Fibroblast of lung (primary cell): ENCODE data around the gene MYBPC1. TPM values are rescaled to one million over a fixed set of nuclear protein-coding genes. Genes with fewer than 3 reads are reported as not detected.

Source experiments
- DNase-seq, 2 donors: peaks; one replicate each; pipeline versions ENCODE4 v3.0.0 to v3.0.0-alpha.2; 2010; ENCODE audit warnings: low read depth in 2 of 2
- H2AFZ ChIP-seq: 2 replicates; pipeline ENCODE4 v1.5.1; 2012; ENCODE audit warnings: low read length, control low read depth, inconsistent platforms
- H3K27ac ChIP-seq: 2 replicates; pipeline ENCODE4 v1.5.1; 2011; ENCODE audit warnings: low read length, control low read depth; ENCODE audit not compliant: insufficient read depth
- H3K27me3 ChIP-seq: 2 replicates; pipeline ENCODE4 v1.5.1; 2011; ENCODE audit warnings: mild to moderate bottlenecking, low read length; ENCODE audit not compliant: control insufficient read depth, insufficient read depth
- H3K36me3 ChIP-seq: 2 replicates; pipeline ENCODE4 v1.5.1; 2011; ENCODE audit warnings: low read length; ENCODE audit not compliant: control insufficient read depth, insufficient read depth
- H3K4me1 ChIP-seq: 2 replicates; pipeline ENCODE4 v1.5.1; 2011; ENCODE audit warnings: low read length; ENCODE audit not compliant: control insufficient read depth, insufficient read depth; ENCODE audit errors: extremely low read depth
- H3K4me2 ChIP-seq: 2 replicates; pipeline ENCODE4 v1.5.1; 2011; ENCODE audit warnings: low read length, control low read depth; ENCODE audit not compliant: insufficient read depth; ENCODE audit errors: extremely low read depth
- H3K4me3 ChIP-seq, 4 experiments: fragments of 200-600 bp in 1 of 4; sonication (generic) in 1 of 4; replicated peaks in 1 of 4; 2 replicates each; pipeline ENCODE4 v1.5.1; 2011 to 2016; ENCODE audit warnings: low read length in 4 of 4, low read depth in 3 of 4, mild to moderate bottlenecking in 3 of 4, control low read depth in 2 of 4, inconsistent platforms in 1 of 4, mixed read lengths in 1 of 4; ENCODE audit not compliant: insufficient read depth in 1 of 4; ENCODE audit errors: control extremely low read depth in 1 of 4
- H3K79me2 ChIP-seq: 2 replicates; pipeline ENCODE4 v1.5.1; 2012; ENCODE audit warnings: mild to moderate bottlenecking, low read length, inconsistent platforms; ENCODE audit not compliant: control insufficient read depth, insufficient read depth
- H3K9ac ChIP-seq: 2 replicates; pipeline ENCODE4 v1.5.1; 2011; ENCODE audit warnings: mild to moderate bottlenecking, low read length, control low read depth; ENCODE audit not compliant: insufficient read depth
- H3K9me3 ChIP-seq: 2 replicates; pipeline ENCODE4 v1.5.1; 2012; ENCODE audit warnings: low read depth, low read length; ENCODE audit not compliant: control insufficient read depth, insufficient read depth
- H4K20me1 ChIP-seq: 2 replicates; pipeline ENCODE4 v1.5.1; 2011; ENCODE audit warnings: low read length; ENCODE audit not compliant: control insufficient read depth, insufficient read depth; ENCODE audit errors: extremely low read depth
- CTCF ChIP-seq, 2 donors: IDR thresholded peaks in 1 of 2; conservative IDR thresholded peaks in 1 of 2; 1 replicate in 1 of 2; 2 replicates in 1 of 2; pipeline ENCODE4 v1.5.1; 2011 to 2012; ENCODE audit warnings: low read length in 2 of 2, control low read depth in 1 of 2, inconsistent platforms in 1 of 2, low read depth in 1 of 2, mild to moderate bottlenecking in 1 of 2
- EZH2 ChIP-seq: IDR thresholded peaks from 2 replicates; pipeline ENCODE4 v1.5.1; 2012; ENCODE audit warnings: low read length, control low read depth, mild to moderate bottlenecking; ENCODE audit errors: missing control alignments
- polyA plus RNA-seq, 2 donors: library from polyadenylated mRNA; depleted of rRNA in 1 of 2; stranded (reverse) in 1 of 2; unstranded in 1 of 2; fragments of >200 nt; gene quantifications; 2 replicates each; pipeline ENCODE4 v1.2.1, GENCODE V29; 2011 to 2012; ENCODE audit warnings: missing spikeins in 1 of 2
- total RNA-seq: library from RNA; depleted of rRNA; stranded (reverse); fragments of >200 nt; gene quantifications from 2 replicates; pipeline ENCODE4 v1.2.1, GENCODE V29; 2014

MYBPC1 gene
- total and polyA plus RNA-seq, 2 donors (not counting 1 experiment from before 2014, with no cell fraction given): not detected

- H3K27ac ChIP-seq: no peak overlapping the region
- no peak overlapping the region for H3K9ac ChIP-seq
- H3K36me3 ChIP-seq: no peaks in the 10 kb centered on the region
- no peaks in the 10 kb centered on the region for H4K20me1 ChIP-seq
- H3K9me3 ChIP-seq: no peaks in the 10 kb centered on the region
- no peaks in the 10 kb centered on the region for H3K79me2 ChIP-seq
- H2AFZ ChIP-seq: no peak overlapping the region
- no peak for TF ChIP-seq EZH2
- no peak for TF ChIP-seq CTCF (conservative IDR thresholded peaks at IDR 0.05 in 1 of 2, IDR thresholded peaks at IDR 0.05 in 1 of 2; ENCODE audit: low read depth in 1 of 2, low read length in 2 of 2)
- H3K27me3 ChIP-seq: no peaks in the 10 kb centered on the region
- DNase-seq: no peak
- no peak overlapping the region for H3K4me2 ChIP-seq
- no peak overlapping the region for H3K4me3 ChIP-seq
- H3K4me1 ChIP-seq: no peaks in the 10 kb centered on the region
These were observed 115.5 kb downstream of the MYBPC1 start for GRCh38 chr12:101710288-101710687.

- H2AFZ ChIP-seq: peak overlapping the region; percentile 60
- no peak for DNase-seq
- no peaks in the 10 kb centered on the region for H3K79me2 ChIP-seq
- TF ChIP-seq EZH2: no peak
- no peak for TF ChIP-seq CTCF (conservative IDR thresholded peaks at IDR 0.05 in 1 of 2, IDR thresholded peaks at IDR 0.05 in 1 of 2; ENCODE audit: low read depth in 1 of 2, low read length in 2 of 2)
- H3K27me3 ChIP-seq: no peaks in the 10 kb centered on the region
- H3K4me1 ChIP-seq: no peaks in the 10 kb centered on the region
- H3K4me2 ChIP-seq: peak overlapping the region; percentile 34
- H3K27ac ChIP-seq: no peak overlapping the region
- H4K20me1 ChIP-seq: no peaks in the 10 kb centered on the region
- H3K9me3 ChIP-seq: no peaks in the 10 kb centered on the region
- H3K9ac ChIP-seq: no peak overlapping the region
- no peaks in the 10 kb centered on the region for H3K36me3 ChIP-seq
- H3K4me3 ChIP-seq: no peak overlapping the region
These were observed 118.4 kb downstream of the MYBPC1 start for GRCh38 chr12:101713059-101713682.

GRCh38 chr12:101713930-101714329 lies 119.2 kb downstream of the MYBPC1 start:
- Histone ChIP-seq H3K4me3 (no peak overlapping the region), H3K9me3 (no peaks in the 10 kb centered on the region), H3K79me2 (no peaks in the 10 kb centered on the region), H3K36me3 (no peaks in the 10 kb centered on the region), H4K20me1 (no peaks in the 10 kb centered on the region), H2AFZ (no peak overlapping the region), H3K9ac (no peak overlapping the region), H3K27ac (no peak overlapping the region), H3K27me3 (no peaks in the 10 kb centered on the region), H3K4me1 (no peaks in the 10 kb centered on the region), H3K4me2 (no peak overlapping the region)
- no peak for DNase-seq
- no peak for TF ChIP-seq CTCF (conservative IDR thresholded peaks at IDR 0.05 in 1 of 2, IDR thresholded peaks at IDR 0.05 in 1 of 2; ENCODE audit: low read depth in 1 of 2, low read length in 2 of 2)
- no peak for TF ChIP-seq EZH2
